ENCODE measurements around the gene SUPT5H. TPM values are rescaled to one million over a fixed set of nuclear protein-coding genes. Genes with fewer than 3 reads are reported as not detected.
A peak's percentile ranks its signal among the peaks of the same experiment; 100 is the strongest.

Gene SUPT5H
- total RNA-seq, 4 donors from 2014 or later: 87.6 to 101 (median 91.5) TPM

DNA sequence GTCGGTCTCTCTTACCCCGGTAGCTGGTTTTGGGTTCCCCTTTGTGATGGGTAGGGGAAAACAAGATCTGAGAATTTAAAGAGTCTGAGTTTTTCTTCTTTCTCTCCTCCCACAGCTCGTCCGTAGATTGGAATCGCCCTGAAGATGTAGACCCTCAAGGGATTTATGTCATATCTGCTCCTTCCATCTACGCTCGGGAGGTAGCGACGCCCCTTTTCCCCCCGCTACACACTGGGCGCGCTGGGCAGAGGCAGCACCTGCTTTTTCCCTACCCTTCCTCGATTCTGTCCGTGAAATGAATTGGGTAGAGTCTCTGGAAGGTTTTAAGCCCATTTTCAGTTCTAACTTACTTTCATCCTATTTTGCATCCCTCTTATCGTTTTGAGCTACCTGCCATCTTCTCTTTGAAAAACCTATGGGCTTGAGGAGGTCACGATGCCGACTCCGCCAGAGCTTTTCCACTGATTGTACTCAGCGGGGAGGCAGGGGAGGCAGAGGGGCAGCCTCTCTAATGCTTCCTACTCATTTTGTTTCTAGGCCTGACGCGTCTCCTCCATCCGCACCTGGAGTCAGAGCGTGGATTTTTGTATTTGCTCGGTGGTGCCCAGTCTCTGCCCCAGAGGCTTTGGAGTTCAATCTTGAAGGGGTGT lies 62.5 kb downstream of the SUPT5H start:
- intact Hi-C loops (cut with DNase I): no loop called here
- no peak overlapping the region for H3K27ac ChIP-seq (replicated peaks in 1 of 4)
- peaks cover 0 to 100% (median 58%) of the 10 kb centered on the region in 4 donors for H3K27me3 ChIP-seq
- WGBS: 51% methylated on average over 24 of the region's 24 CpGs
- H3K36me3 ChIP-seq: no peaks in the 10 kb centered on the region
- H3K4me1 ChIP-seq: peaks cover 5 to 21% (median 14%) of the 10 kb centered on the region in 4 donors
- DNase-seq (ENCODE audit: extremely low spot score): no peak
- no peak for TF ChIP-seq EP300 (IDR thresholded peaks at IDR 0.05)
- no peak for TF ChIP-seq POLR2A (IDR thresholded peaks at IDR 0.05; ENCODE audit: low read depth)
- TF ChIP-seq, protein P1, sequence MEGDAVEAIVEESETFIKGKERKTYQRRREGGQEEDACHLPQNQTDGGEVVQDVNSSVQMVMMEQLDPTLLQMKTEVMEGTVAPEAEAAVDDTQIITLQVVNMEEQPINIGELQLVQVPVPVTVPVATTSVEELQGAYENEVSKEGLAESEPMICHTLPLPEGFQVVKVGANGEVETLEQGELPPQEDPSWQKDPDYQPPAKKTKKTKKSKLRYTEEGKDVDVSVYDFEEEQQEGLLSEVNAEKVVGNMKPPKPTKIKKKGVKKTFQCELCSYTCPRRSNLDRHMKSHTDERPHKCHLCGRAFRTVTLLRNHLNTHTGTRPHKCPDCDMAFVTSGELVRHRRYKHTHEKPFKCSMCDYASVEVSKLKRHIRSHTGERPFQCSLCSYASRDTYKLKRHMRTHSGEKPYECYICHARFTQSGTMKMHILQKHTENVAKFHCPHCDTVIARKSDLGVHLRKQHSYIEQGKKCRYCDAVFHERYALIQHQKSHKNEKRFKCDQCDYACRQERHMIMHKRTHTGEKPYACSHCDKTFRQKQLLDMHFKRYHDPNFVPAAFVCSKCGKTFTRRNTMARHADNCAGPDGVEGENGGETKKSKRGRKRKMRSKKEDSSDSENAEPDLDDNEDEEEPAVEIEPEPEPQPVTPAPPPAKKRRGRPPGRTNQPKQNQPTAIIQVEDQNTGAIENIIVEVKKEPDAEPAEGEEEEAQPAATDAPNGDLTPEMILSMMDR (IDR thresholded peaks at IDR 0.05): no peak
- no peak for TF ChIP-seq POLR2AphosphoS5 (IDR thresholded peaks at IDR 0.05)
- peak overlapping the region; percentile 43 to 53 (median 44) for H3K4me3 ChIP-seq
- no peaks in the 10 kb centered on the region for H3K9me3 ChIP-seq

DNA sequence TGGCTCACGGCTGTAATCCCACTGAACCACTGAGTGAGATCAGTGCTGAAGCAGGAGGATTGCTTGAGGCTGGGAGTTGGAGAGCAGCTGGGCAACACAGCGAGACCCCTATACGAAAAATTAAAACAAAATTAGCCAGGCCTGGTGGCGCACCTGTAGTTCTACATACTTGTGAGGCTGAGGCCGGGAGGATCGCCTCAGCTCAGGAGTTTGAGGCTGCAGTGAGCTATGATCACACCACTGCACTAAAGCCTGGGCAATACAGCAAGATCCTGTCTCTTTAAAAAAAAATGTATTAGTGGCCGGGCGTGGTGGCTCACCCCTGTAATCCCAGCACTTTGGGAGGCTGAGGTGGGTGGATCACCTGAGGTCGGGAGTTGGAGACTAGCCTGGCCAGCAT lies 63.2 kb downstream of the SUPT5H start:
- TF ChIP-seq POLR2A (IDR thresholded peaks at IDR 0.05; ENCODE audit: low read depth): no peak
- TF ChIP-seq POLR2AphosphoS5 (IDR thresholded peaks at IDR 0.05): no peak
- TF ChIP-seq, protein P1 (IDR thresholded peaks at IDR 0.05): no peak
- no peak for TF ChIP-seq EP300 (IDR thresholded peaks at IDR 0.05)
- H3K27me3 ChIP-seq: peaks cover 0 to 100% (median 51%) of the 10 kb centered on the region in 4 donors
- DNase-seq (ENCODE audit: extremely low spot score): no peak
- H3K4me1 ChIP-seq: peaks cover 5 to 16% (median 10%) of the 10 kb centered on the region in 4 donors
- H3K27ac ChIP-seq (replicated peaks in 1 of 4): no peak overlapping the region
- H3K36me3 ChIP-seq: no peaks in the 10 kb centered on the region
- no peaks in the 10 kb centered on the region for H3K9me3 ChIP-seq
- intact Hi-C loops (cut with DNase I): no loop called here
- no peak overlapping the region for H3K4me3 ChIP-seq
- WGBS: 94% methylated on average over 9 of the region's 9 CpGs

DNA sequence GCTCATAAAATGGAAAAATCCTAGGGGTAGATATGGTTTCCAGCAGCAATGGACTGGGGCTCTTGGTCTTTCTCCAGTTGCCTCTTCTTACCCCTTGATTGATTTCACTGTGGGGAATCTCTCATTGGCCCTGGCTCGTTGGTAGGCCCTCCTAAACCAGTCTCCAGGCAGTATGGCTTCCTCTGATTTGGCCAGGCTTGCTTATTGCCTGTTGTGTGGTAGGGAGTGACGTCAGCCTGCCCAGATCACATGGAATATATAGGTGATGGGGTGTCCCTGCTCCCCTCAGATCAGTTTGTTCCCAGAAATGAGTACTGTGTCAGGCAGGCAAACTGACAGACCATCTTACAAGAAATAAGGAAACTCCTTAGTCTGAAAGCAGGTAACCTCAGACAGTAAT lies 63.9 kb downstream of the SUPT5H start:
- peaks cover 0 to 100% (median 48%) of the 10 kb centered on the region in 4 donors for H3K27me3 ChIP-seq
- no peak for DNase-seq (ENCODE audit: extremely low spot score)
- intact Hi-C loops (cut with DNase I): no loop called here

DNA sequence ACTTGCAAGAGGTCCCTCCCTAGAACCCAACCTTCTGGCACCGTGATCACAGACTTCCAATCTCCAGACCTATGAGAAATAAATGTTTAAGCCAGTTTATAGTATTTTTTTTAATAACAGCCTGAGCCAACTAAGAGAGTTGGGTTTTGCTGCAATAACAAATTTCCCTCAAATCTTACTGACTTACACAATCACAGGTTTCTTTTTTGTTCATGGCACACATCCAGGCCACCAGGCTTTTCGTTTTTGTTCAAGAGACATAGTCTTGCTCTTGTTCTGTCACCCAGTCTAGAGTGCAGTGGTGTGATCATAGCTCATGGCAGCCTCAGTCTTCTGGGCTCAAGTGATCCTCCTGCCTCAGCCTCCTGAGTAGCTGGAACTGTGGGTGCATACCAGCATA lies 67.6 kb downstream of the SUPT5H start:
- Histone ChIP-seq H3K4me3 (no peak overlapping the region), H3K4me1 (peaks cover 10 to 19% (median 17%) of the 10 kb centered on the region in 4 donors), H3K9me3 (no peaks in the 10 kb centered on the region), H3K27ac (replicated peaks in 1 of 4) (no peak overlapping the region), H3K36me3 (no peaks in the 10 kb centered on the region), H3K27me3 (peaks cover 0 to 96% (median 33%) of the 10 kb centered on the region in 4 donors)
- TF ChIP-seq POLR2A (IDR thresholded peaks at IDR 0.05; ENCODE audit: low read depth): no peak
- no peak for TF ChIP-seq POLR2AphosphoS5 (IDR thresholded peaks at IDR 0.05)
- no peak for TF ChIP-seq EP300 (IDR thresholded peaks at IDR 0.05)
- TF ChIP-seq, protein P1 (IDR thresholded peaks at IDR 0.05): no peak
- intact Hi-C loops (cut with DNase I): no loop called here
- DNase-seq (ENCODE audit: extremely low spot score): no peak
- 53% methylated on average over 2 of the region's 2 CpGs for WGBS

More for the DNA sequence above, 63.9 kb downstream of the SUPT5H start:
- Histone ChIP-seq H3K4me3 (no peak overlapping the region), H3K36me3 (no peaks in the 10 kb centered on the region), H3K4me1 (peaks cover 5 to 16% (median 10%) of the 10 kb centered on the region in 4 donors), H3K27ac (replicated peaks in 1 of 4) (no peak overlapping the region), H3K9me3 (no peaks in the 10 kb centered on the region)
- 71% methylated on average over 2 of the region's 2 CpGs for WGBS
- TF ChIP-seq, protein P1 (IDR thresholded peaks at IDR 0.05): no peak
- no peak for TF ChIP-seq POLR2AphosphoS5 (IDR thresholded peaks at IDR 0.05)
- TF ChIP-seq EP300 (IDR thresholded peaks at IDR 0.05): no peak
- TF ChIP-seq POLR2A (IDR thresholded peaks at IDR 0.05; ENCODE audit: low read depth): no peak
